Tongue (tissue), 2 donors: ENCODE results near the gene PDZD2. TPM values are rescaled to one million over a fixed set of nuclear protein-coding genes. Genes with fewer than 3 reads are reported as not detected.
"Not testable (repeated sequence)": the region's sequence is repeated elsewhere in the genome, so short reads cannot be mapped to it uniquely, and the experiment has no call there.

Experiments used
- DNase-seq: peaks from one replicate; pipeline ENCODE4 v3.0.0-alpha.2; 2015
- total RNA-seq: library from RNA; depleted of rRNA; stranded (reverse); fragments of >200 nt; gene quantifications from one replicate; pipeline ENCODE4 v1.2.3, GENCODE V29; 2014

PDZD2 gene
- total RNA-seq, 1 donor from 2014 or later: 28.6 TPM

DNA sequence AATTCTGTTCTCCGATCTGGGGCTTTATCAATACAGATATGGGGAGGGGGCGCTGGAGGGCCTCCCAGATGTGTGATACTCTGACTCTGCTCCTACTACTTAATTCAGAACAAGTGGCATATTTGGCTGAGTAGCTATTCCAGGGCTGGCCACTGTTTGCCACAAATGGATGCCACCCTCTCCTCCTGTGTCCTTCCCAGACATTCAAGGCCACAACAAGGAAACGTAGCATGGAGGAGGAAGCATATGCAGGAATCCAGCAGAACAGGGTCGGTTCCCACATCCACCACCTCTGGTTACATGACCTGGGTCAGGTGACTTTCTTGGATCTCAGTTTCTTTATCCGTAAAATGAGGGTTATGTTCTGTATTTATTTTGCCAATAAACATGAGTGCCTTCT is 404.2 kb downstream of the PDZD2 start:
- no peak for DNase-seq

DNA sequence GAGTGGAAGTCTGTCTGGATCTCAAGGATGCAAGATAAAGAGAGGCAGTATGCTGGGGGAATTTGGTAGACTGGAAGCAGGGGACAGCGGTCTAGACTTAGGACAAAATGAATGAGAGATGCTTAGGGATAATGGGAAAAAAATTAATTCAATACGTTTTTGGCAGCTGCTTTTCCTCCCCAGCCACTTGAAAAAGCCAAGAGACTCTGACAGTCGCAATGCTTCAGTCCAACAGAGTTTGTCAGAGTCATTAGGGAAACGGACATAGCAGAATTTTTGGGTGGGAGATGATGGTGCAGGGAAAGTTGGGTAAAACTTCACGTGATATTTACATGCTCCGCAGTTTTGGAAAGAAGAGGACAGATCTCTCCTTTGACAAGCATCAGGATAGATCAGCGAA is 405.5 kb downstream of the PDZD2 start:
- peak; percentile 37 for DNase-seq

DNA sequence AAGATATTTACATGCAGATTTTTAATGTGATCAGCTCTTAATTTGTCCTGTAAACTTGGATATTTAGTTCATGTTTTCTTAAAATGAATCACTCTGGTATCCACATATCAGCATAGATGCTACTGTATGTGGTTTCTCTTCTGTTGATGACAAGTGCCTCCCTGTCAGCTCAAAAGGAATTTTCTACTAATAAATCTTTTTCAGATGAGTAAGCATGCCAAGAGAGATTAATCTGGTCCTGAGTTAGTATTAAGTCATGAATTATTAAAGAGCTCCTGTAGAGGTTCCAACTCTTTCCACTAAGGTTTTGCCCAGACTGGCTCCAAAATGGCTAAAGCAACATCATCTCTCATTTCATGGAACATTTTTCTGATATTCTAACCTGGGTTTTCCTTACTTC is 406.0 kb downstream of the PDZD2 start:
- no peak for DNase-seq

DNA sequence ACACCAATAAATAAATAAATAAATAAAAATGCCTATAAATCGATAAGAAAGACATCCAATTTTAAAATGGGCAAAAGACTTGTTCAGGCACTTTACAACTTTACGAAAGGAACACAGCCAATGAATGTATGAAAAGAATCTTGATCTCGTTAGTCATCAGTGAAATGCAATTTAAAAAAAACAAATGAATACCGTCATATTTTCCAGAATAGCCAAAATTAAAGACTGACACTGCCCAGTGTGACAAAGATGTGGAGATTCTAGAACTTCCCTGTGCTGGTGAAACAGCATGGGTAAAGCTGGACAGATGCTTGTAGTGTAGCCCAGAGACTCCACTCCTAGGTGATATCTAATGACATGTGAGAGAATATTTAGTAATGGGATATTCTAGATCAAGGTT is 408.1 kb downstream of the PDZD2 start:
- no peak for DNase-seq

DNA sequence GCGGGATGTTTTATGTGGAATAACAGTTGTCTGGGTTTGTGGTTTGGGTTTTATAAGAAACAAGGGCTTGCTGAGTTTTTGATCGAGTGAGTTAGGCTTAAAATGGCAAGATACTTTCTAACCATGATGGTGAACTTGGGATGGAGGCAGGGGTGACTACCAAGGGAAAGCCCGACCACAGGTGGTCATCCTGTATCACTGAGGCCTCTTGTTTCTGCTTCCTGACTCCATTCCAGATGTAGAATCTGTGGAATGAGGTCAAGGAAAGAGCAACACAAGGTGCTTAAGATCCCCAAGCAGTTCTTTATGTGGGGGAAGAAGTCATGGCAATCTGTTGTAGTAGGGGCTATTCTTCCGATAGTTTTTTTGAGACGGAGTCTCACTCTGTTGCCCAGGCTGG is 412.9 kb downstream of the PDZD2 start:
- no peak for DNase-seq

DNA sequence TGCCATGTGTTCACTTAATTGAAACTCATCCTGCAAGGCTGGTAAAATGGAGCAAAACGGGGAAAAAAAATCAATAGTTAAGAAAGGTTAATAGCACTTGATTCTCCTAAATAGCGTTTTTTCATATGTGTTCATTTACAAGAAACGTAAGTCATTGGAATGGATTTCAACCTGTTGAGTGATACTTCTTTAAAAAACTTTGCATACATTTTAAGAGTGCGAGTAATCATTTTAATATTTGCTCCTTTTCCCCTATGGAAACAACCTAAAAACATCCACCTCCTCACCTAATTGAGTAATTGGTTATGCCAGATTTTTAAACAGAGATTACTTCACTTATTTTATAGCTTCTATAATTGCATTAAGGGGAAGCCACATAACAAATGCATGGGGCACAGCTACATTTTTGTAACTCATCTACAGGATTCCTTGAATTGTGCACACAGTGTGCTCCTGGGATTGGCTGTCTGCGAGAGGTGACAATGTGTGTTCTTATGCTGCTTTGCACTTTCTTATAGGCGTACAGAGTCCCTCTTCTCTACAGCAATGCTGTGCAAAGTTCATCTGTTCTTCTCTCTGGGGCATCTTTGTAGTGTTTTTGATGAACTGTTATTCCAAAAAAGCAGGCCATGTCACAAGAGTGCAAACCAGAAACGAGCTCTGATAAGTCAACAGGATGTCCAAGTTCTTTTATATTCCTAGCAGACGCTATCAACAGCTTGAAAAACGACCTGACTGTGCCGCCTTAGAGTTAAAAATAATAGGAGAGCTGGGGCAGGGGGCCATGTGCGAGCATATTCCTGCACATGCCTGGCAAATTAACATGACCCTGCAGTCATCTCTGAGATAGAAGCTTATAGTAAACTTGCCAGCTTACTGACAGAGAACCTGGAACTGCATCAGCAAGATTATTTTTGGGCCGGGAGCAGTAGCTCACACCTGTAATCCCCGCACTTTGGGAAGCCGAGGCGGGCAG is 417.2 kb downstream of the PDZD2 start:
- no peak for DNase-seq

DNA sequence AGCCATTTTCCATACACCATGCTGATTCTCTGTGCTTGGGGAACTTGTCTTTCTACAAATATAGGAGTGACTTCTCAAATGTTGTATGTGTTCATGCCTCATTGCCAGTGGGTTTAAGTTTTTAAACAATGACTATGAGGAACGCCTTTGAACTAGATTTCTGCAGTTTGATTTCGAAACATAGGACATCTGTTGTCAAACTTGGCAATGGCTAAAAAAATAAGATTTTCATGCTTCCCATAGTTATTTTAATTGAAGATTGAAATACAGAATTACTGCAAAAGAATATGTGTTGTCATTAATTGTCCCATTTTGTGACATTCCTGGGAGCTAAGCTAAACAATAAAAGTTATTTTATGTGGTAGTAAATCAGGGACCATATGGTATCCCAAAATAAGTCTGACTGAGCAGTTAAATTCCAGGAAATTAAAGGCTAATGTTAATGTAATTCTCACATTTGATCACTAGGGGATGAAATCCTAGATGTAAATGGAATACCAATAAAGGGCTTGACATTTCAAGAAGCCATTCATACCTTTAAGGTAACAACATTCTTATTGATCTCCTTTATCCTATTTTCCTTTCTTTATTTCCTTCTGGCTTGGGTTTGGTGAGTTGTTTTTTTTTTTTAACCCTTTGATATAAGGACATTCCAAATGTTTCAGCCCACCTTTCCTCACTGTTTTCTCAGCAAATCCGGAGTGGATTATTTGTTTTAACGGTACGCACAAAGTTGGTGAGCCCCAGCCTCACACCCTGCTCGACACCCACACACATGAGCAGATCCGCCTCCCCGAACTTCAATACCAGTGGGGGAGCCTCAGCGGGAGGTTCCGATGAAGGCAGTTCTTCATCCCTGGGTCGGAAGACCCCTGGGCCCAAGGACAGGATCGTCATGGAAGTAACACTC is 418.5 kb downstream of the PDZD2 start:
- peak; percentile 75 for DNase-seq

DNA sequence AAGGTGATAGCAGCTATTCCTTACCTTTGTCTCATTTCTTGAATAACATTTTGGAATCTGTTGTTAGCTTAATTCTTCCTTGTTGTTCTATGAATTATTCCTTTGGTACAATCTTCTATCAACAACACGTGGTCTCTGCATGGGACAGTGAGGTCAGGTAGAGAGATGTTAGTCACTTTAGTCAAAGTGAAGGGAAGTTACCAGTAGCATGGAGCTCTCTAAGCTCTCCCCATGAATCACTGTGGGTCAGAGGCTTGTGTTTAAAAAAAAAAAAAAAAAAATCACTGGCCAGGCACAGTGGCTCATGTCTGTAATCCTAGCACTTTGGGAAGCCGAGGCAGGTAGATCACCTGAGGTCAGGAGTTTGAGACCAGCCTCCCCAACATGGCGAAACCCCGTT is 419.2 kb downstream of the PDZD2 start:
- no peak for DNase-seq

DNA sequence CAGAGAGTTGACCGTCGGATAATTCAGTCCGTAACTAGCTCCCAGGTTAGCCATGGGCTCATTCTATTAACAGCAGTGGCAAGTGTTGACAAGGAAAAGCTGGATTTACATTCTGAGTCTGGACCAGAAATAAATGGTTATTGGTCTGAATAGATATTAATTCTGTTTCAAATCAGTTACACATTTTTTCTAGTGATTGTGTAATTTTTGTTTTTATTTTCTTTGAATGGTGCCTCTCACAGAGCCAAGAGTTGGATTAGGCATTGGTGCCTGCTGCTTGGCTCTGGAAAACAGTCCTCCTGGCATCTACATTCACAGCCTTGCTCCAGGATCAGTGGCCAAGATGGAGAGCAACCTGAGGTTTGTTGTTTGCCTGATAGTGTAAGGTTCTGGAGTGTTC is 420.1 kb downstream of the PDZD2 start:
- no peak for DNase-seq

DNA sequence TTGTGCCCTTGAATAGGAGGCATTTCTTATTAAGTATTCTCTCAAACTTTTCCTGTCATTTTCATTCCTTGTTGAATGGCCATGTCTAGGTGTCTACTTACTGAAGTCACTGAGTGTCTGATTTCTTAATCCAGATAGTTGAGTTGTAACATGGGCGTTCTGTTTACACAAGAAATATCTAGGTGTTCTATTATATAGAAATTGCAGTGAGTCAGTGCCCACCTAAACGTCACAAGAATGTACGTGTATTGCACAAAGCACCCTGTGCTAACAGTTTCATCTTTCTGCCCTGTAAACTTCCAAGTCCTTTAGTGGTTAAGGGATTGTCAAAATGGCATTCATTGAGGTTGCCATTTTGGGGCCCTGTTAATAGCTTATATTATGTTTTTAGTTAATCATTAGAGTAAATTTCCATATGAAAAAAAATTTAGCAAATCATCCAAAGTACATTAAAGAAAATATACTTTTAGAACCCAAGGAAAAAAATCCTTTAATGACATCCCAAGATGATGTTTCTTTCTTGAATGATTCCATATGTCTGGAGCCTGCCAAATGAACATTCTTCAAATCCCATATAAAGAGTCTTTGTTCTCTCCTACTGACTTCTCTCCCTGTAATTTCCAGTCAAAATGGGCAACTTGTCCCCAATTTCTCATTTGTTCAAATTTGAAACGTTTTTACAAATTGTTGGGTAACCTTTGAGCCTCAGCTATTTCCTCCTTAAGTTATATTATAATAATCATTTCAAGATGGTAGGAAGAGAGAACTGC is 421.0 kb downstream of the PDZD2 start:
- peak; percentile 53 for DNase-seq

DNA sequence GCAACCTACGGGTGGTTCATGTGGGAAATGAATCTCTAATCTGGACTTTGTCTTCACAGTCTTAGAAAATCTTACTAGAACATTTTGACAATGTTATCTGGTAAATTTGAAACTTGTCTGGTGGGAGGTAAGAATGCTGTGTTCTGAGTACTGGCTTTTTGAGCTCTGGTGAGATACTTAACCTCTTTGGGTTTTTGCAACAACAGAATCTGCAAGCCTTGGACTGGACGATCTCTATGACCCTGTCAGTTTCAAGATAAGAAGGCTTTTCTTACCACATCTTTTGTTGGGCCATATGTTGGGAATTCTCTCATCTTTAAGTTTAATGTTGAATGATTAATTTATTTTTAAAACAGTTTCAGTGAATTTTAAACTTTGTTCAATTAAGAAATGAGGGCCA is 422.3 kb downstream of the PDZD2 start:
- no peak for DNase-seq

DNA sequence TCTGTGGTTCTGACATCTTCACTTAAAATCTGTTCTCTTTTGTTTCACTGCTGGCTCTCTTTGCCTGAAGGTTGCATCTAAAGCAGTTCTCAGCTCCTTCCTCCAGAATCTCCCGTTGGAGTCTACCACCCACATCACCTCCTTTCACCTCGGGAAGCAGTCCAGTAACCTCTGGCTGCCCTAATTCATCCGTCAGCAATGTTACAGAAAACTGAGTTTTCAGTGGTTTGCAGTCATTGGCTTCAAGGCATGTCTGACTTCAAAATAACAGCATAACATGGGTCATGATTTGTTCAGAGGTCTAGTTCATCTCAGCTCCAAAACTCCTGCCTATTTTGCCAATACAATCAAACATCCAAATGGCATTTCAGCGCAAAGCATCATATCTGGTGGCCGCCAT is 427.5 kb downstream of the PDZD2 start:
- DNase-seq: no peak

DNA sequence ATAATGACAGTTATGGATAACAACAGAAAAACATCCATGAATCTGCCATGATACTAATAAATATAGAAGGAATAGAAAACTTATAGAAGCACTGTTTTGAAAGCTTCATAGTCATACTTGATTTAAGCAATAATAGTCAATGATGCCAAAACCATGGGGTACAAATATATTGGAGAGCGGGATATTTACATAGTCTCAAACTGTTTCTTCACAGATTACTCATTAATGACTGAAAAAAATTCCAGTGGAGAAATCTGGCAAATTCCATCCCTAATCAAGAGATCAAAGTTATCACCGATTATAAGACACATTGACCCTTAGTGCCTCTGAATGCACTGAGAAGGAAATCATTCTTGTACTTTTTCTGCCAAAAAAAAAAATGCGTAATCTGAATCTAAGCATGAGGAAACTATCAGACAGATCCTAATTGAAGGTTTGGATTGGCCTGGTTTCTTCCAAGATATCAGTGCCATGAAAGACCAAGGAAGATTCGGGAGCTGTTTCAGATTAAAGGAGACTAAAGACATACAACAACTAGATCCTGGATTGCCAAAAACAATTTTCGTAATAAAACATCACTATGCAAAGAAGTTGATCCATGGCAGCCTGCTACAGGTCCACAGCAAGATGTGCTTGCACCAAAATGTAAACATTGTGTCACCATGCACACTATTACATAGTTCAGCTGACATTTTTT is 429.0 kb downstream of the PDZD2 start:
- DNase-seq: no peak

DNA sequence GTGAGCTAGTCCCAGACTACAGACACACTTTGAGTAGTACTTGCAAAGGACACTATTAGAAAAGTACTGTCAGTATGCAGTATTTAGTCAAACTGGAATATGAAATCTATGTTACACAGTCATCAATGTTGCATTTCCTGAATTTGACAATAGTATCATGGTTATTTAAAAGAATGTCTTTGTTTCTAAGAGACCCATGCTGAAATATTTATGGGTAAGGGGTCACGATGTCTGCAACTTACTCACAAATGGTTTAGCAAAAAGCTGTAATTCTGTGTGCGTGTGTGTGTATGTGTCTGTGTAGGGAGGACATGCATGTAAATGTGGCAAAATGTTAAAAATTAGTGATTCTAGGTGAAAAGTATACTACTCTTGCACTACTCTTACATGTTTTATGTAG is 429.6 kb downstream of the PDZD2 start:
- DNase-seq: no peak

DNA sequence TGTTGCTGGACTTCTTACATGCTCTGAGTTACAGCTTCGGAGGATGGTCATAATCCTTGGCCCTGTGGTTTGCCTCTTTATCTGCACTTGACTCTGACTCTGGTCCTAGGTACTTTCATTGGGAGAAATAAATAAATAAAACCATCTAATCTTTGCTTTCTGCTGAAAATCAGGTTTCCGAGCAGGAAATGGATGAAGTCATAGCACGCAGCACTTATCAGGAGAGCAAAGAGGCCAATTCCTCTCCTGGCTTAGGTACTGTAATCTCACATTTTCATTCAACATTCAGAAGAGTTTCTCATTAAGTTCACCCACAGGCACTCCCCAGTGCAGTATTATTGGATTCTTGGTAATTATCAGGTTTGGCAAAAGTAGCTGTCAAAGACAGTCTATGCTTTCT is 430.5 kb downstream of the PDZD2 start:
- no peak for DNase-seq

DNA sequence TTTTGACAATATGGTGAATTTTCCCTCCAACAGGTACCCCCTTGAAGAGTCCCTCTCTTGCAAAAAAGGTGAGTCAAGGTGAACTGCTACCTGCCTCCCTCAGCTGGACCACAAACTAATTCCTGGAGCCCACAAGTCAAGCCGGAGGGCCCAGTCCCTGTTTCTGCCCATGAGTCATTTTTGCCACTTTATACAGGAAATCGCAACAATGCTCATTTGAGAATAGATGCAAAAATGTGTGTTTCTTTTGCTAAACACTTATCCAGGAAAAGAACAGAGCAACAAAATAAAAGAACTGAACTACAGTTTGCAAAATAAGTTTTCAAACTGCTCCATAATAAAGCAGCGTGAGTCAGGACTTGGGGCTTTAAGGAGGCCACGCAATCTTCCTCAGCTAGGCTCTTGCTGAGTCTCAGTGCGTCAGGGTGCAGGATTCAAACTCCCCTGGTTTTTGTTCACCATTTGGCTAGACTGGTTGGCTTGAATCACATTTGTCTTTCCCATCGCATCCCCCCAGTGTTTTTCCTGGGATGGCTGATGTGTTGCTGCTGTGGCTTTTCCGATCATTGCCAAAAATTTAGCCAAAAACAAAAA is 432.5 kb downstream of the PDZD2 start:
- DNase-seq: no peak

DNA sequence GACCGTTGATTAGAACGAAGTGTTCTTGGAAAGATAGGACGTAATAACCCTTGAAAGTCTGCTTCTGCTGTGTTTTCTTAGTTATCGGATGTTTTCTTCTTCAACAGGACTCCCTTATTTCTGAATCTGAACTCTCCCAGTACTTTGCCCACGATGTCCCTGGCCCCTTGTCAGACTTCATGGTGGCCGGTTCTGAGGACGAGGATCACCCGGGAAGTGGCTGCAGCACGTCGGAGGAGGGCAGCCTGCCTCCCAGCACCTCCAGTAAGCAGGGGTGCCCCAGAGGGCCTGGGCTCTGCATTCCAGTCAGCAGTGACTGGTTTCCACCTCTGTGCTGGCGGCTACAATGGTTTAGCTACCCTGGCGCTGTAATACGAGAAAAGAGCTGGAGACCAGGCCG is 433.1 kb downstream of the PDZD2 start:
- DNase-seq: no peak

DNA sequence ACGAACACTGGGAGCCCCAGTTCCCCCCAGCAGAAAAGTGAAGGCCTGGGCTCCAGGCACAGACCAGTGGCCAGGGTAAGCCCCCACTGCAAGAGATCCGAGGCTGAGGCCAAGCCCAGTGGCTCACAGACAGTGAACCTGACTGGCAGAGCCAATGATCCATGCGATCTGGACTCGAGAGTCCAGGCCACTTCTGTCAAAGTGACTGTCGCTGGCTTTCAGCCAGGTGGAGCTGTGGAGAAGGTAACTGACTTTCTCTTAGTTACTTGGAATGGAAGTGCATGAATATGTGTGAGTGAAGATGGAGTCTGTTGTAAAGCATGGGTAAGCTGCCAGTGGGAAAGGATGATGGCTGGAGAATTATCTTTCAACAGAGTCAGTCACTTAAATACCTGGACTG is 435.5 kb downstream of the PDZD2 start:
- DNase-seq: no peak

DNA sequence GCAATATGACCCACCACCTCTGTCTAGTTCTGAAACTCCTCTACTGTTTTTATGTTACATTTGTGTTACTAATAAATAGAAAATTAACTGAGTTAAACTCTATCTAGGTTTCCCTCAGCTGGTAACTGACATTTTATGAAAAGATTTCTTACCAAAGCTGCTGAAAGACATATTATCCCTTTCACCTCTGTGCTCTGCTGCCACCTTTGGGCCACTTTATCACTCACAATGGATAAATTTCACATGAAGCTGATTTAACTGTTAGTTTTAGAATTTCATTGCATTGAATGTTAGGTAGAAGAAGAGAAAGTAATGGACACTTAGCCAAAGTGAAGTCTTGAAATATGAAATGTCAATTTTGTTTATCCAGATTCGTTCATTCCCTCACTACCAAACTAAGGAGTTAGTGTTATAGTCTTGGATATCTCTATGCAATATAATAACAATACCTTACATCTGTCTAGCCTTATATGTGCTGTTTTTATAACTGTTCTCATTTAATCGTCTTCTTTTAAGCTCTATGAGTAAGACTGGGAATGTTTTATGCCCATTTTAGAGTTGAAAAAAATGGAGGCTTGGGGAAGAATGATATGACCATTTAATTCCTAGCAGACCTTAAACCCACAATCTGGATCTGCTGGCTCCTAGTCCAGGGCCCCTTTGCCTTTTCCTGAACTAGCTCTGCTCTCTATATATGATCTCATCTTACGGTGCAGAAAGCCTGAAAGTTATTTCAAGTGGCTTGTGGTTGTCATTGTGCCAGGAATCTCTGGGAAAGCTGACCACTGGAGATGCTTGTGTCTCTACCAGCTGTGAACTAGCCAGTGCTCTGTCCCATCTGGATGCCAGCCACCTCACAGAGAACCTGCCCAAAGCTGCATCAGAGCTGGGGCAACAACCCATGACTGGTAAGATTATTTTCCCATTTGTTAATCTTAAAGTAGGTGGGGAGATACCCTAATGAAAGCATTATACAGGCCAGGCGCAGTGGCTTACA is 438.1 kb downstream of the PDZD2 start:
- DNase-seq: peak; percentile 84

DNA sequence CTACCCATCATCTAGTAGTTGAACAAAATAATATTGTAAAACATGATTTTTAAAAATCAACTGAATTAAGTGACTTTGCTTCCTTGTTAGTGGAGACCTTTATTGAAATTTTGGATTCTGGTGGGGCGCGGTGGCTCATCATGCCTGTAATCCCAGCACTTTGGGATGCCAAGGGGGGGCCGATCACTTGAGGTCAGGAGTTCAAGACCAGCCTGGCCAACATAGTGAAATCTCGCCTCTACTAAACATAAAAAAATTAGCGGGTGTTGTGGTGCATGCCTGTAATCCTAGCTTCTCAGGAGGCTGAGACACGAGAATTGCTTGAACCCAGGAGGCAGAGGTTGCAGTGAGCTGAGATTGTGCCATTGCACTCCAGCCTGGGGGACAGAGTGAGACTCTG is 439.9 kb downstream of the PDZD2 start:
- DNase-seq: not testable (repeated sequence)
